NCI-H226 (cell line): ENCODE measurements around the gene TFF1.

ENCODE experiments used
- DNase-seq: peaks from one replicate; pipeline ENCODE4 v3.0.0-alpha.2; 2015

TFF1 gene

GRCh38 chr21:42397746-42398394, 31.5 kb upstream of the TFF1 start:
- DNase-seq: no peak

DNA sequence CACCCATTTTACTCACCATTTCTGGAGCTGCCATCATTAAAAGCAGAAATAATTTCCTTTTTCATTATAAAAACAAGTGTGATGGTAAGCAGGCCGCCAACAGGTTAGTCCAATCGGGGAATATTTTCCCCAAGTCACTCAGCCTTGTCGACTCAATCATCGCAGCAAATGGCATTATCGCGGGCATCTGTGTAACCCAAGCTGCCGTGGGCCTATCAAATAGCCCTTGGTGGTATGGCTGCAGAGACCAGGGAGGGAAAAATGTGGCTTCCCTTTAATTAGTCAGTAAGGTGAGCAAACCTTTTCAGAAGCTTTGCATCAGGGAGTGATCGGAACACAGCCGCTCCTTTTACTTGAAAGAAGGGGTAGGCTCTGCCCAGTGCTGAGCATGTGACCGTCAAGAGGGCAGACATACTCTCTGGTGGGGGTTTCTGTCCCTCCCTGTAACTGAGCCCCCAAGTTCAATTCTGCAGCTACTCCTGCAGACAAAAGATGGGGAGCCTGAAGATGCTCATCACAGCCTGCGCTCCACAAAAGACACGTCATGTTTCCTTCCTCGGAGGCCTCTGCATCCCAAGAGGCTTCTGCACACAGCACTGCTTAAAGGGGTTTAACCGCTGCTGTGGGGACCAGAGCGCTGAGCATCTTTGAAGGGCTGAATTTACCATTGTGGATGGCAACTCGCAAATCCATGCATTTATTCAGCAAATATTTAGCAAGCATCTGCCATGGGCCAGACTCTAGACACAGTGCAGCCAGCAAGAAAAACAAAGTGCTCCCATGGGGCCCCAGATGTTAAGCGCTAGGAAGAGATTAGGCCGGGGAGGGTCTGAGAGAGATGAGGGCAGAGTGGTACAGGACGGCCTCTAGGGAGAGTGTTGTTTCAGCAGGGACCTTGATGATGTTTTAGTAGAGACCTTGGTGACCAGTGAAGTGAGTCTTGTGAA, 30.7 kb upstream of the TFF1 start:
- no peak for DNase-seq

GRCh38 chr21:42395905-42396651, 29.7 kb upstream of the TFF1 start, which contains the start of gene TMPRSS3:
Gene TMPRSS3 (minus strand): TSS chr21:42396052. CDS start chr21:42395417, 635 bp downstream.
- DNase-seq: peak; percentile 79

- DNase-seq: no peak
Measured at GRCh38 chr21:42395302-42395701, 29.0 kb upstream of the TFF1 start.

DNA sequence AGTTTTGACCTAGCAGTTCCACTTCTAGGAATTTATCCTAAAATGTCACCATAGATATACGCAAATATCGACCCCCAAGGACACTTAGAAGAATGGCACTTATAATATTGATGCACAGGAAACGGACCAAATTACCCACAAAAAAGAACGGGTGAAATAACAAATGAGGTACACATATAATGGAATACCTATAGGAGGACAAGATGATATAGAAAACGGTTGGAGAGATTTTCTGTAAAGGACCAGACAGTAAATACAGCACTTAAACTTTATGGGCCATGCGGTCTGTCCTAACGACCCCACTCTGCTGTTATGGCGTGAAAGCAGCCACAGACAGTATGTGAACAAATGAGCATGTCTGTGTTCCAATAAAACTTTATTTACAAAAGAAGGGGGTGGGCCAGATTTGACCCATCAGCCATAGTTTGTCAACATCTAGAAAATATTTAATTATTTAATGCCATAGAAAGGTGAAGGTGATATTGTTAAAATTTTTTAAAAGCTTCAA, 27.2 kb upstream of the TFF1 start:
- DNase-seq: no peak

- no peak for DNase-seq
Measured at GRCh38 chr21:42392731-42393442, 26.6 kb upstream of the TFF1 start.

- DNase-seq: no peak
Measured at GRCh38 chr21:42391297-42391696, 25.0 kb upstream of the TFF1 start.

- DNase-seq: no peak
Measured at GRCh38 chr21:42390696-42391095, 24.4 kb upstream of the TFF1 start.

DNA sequence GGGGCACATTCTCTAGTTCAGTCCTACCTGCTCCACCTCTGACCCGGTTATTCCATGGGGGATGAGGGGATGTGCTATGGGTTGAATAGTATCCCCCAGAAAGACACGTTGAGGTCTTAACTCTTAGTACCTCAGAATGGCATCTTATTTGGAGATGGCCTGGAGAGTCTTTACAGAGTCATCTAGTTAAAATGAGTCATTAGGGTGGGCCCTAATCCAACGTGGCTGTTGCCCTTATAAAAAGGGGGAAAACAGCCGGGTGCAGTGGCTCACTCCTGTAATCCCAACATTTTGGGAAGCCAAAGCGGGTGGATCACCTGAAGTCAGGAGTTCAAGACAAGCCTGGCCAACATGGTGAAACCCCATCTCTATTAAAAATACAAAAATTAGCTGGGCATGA, 23.9 kb upstream of the TFF1 start:
- DNase-seq: no peak

GRCh38 chr21:42389449-42389835, 23.1 kb upstream of the TFF1 start:
- DNase-seq: no peak

DNA sequence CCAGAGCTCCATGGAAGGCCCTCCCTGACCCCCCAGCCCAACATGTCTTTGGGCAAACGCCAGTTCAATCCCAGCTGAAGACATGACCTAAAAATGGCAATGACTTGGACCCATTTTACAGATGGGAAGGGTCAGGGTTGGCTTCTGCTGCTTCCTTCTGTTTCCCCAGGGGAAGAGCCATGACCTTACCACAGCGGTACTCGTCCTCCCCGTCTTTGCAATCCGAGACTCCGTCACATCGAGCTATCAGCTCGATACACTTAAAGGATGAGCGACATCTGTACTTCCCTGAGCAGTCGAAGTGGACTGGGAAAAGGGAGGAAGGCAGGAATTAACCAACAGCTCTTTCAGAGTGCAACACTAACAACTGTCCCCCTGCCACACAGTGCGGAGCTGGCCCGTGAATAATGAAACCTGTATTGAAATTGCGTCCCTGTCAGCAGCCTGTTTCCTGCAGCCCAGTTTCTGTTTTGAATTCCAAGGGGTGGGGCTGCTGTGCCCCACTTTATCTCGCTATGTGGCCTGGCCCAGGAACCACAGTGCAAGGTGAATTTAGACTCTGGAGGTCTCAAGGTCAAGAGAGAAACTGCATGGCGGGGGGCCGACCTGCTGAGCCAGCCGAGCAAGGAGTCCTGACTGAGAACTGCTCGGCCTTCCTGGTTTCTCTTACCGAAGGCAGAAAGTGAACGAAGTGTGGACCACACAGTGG, 22.6 kb upstream of the TFF1 start:
- DNase-seq: no peak

DNA sequence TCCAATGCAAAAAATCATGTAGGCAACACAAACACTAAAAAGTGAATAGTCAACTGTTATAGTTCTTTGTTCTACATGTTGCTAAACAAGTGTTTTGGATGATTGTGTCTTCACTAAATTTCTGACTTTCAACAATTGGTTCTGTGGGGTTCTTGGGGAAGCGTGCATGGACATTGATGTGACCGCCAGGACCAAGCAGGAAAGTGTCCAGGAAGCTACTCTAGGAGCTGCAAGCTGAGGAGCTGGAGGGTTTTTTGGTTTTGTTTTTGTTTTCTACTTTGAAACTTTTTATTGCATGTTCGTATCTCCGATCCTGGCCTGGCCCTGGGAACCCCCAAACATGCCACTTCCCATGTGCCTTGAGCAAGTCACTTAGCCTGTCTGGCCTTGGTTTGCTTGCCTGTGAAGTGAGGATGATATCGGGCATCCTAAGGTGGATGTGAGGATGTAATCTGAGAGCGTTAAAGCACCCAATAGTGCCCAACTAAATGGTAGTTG, 21.6 kb upstream of the TFF1 start:
- no peak for DNase-seq

GRCh38 chr21:42387164-42387563, 20.8 kb upstream of the TFF1 start:
- DNase-seq: no peak

- DNase-seq: no peak
Measured at GRCh38 chr21:42386034-42386591, 19.8 kb upstream of the TFF1 start.

DNA sequence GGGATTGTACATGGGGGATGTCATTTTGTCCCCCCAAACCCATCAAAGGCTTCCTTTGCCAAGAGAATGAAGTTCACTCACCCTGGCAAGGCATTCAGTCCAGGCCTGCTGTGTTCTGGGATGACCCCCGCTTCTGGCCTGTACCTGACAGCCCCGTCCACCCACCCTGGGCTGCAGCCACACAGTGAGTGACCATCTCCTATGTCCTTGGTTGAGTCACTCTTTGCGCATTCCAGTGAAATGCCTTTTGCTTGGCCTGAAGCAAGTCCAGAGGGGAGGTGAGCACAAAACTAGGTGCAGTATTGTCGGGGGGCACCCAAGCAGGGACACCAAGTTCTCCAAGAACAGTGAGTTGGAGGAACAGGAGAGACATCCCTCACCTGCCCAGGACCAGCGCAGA, 19.3 kb upstream of the TFF1 start:
- no peak for DNase-seq

DNA sequence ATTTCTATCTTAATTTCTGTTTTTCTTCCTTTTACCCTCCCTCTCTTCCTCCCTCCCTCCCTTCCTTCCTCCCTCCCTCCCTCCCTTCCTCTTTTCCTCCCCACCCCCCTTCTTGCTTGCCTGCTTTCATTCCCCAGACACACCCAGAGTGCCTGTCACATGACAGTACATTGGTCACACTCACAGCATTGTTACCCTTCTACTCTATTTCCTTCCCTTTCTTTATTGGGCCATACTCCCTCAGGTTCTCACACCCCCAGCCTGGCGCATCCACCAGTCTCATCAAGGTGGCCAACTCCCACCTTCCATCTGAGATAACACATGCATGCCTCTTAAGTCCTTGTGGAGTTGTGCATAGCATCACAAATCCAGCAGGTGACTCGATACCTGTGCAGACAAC, 18.7 kb upstream of the TFF1 start:
- DNase-seq: no peak

GRCh38 chr21:42384156-42384945, 18.0 kb upstream of the TFF1 start:
- DNase-seq: no peak

DNA sequence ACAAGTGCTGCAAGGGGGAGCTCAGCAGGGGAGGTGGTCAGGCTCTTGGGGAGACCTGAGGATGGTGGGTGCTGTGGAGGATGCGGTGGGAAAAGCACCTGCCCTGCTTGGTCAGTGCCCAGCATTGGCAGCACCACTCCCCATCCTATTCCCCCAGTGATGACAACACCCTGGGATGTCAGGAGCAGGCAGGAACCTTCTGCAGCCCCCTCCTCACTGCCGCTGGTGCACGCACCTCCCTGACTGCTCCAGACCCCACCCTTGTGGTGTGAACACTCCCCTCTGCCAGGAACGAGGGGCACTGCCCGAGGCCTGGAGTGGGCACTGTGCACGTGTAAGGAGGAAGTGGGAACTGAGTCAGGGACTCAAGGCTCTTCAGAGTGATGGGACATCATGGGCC, 17.0 kb upstream of the TFF1 start:
- DNase-seq: no peak

- DNase-seq: no peak
Measured at GRCh38 chr21:42382915-42383314, 16.6 kb upstream of the TFF1 start.

DNA sequence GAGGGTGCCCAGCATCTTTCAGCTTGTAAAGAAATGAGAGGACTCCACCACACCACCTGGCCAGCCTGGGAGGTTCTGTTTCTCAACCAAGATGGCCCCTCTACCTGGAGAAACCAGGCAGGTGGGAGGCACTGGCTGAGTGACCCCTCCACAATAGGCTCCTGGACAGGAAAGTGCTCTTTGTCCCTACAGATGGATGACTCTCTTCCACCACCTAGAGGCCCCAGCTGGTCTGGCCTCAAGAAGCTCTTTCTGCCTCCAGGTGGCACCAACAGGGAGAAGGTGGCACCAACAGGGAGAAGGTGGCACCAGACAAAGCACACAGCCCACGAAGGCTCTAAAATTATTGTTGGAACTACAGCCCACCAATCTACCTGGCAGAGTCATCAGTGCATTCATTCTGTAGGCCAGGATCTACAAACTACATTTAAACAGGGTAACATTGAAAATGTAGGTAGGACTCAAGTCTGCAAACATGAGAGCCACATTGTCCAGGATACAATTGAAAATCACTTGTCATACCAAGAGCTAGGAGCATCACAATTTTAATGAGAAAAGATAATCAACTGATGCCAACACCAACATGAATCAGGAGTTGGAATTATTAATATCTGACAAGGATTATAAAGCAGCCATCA, 15.1 kb upstream of the TFF1 start:
- no peak for DNase-seq
